HG02981 (cell line): ENCODE data around the gene CNGA1.
"Not testable (repeated sequence)": the region's sequence is repeated elsewhere in the genome, so short reads cannot be mapped to it uniquely, and the experiment has no call there.

Source experiments
- ATAC-seq: cut with Tn5 transposase; IDR thresholded peaks from one replicate; pipeline ENCODE4 v1.9.1; 2021; ENCODE audit warnings: mild to moderate bottlenecking, moderate library complexity; ENCODE audit not compliant: unreplicated experiment

CNGA1 gene

DNA sequence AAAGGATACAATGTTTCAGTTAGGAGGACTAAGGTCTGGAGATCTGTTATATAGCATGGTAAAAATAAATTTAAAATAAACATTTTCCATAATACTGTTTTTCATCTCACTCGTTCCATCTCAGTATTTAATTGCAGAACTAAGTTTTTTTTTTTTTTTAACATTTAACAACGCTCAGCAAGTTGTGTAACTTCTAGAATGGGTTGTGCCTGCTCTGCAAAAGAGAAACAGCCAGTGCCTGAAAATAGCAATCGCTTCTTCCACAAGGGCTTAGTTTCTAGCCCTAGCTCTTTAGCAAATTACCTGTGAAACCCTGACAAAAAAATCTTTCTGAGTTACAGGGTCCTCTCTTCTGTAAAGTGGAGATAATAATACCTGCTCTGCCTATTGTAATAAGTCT, 41.9 kb downstream of the CNGA1 start:
- no peak for ATAC-seq

DNA sequence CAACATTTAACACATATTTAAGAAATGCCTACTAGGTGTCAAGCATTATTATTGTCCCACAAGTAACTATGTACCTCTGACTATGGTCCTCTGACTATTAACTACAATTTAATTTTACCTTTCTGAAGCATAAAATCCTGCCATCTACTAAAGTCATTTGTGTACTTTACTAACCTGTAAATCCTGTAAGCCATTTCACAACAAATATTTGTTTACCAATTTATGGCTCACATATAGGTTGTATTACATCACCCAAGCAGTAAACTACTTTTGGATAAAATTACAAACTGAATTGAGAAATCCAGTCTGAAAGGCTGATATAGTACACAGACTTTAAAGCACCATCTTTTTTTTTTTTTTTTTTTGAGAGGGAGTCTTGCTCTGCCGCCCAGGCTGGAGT, 43.8 kb downstream of the CNGA1 start:
- ATAC-seq = no peak

- ATAC-seq = peak; percentile 50
Observed at GRCh38 chr4:47972181-47972580, 44.3 kb downstream of the CNGA1 start.

DNA sequence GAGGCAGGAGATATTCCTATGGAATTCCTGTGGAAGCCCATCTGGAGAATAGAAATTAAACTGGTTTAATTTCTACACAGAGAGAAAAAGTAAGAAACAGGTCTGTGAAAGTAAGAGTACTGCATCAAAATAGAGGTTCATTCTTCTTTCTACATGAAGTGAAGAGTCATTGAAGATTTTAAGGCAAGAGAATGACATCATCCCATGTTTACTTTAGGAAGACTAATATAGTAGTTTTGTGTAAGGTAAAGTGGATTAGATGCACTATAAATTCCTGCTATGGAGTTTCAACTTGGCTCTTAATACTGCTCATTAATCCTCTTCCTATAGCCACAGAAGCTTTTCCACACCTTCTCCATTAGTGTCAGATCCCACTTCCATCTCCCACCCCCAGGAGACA, 47.6 kb downstream of the CNGA1 start:
- ATAC-seq = no peak

- ATAC-seq = no peak
Observed at GRCh38 chr4:47954677-47955076, 61.8 kb downstream of the CNGA1 start.

DNA sequence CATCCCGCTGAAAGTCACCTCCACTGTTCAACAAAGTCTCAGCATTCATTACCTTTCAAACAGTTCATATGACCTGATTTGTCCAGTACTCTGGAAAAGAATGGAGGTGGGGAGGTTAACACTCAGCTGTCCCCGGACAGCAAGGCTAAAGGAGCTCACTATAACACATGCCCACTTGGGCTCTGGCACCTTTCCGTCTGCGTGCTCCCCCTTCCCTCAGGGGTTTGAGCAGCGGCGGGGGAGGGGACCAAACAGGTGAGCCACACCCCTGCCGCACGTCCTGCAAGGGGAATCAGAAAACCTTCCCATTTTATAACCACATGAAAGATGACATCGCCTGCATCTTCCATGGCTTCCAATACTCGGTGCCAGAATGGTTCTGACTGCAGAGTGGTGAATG, 62.2 kb downstream of the CNGA1 start:
- ATAC-seq = no peak

- no peak for ATAC-seq
Observed at GRCh38 chr4:47945930-47946726, 70.4 kb downstream of the CNGA1 start.

DNA sequence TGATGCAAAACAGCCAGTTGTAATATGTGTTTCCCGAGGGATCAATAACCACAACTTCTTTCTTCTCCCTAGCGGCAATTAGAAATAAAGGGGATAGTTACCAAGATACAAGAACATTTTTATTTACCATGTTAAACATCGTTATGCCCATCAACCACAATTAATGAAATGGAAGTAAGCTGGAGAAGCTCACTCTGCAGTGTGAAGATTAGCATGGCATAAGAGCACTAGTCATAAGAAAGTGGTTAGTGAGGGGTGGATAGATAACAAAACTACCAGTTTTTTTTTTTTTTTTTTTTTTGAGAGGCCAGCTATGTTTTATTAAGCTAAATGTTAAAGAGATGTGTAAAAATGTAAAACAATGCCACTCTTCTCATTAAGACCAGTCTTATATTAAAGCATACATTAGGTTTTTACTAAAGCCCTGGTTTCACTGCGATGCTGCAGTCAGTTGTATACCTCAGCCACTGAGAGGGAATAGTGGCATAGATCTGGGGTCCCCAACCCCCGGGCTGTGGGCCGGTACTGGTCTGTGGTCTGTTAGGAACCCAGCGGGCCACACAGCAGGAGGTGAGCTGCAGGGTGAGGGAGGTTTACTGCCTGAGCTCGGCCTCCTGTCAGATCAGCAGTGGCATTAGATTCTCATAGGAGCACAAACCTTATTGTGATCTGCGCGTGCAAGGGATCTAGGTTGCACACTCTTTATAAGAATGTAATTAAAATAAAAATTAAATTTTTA, 74.2 kb downstream of the CNGA1 start:
- no peak for ATAC-seq

GRCh38 chr4:47939456-47939855, 77.0 kb downstream of the CNGA1 start:
- no peak for ATAC-seq

DNA sequence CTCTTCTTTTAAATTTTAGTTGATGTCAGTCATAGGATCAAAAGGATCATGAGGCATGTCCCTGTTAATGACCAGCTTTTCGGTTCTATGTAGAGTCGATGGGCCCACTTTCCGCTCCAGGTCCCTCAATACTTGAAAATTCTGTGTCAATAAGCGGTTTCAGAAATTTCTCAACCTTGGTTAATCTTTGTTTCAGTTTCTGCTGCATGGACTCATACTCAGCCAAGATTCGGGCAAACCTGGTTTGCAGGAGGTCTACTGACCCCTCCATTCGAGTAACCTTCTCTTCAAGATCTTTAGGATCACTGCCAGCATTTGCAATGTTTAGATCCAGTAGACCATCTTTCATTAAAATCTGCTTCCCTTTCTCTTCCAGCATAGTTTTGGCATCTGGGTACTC, 80.1 kb downstream of the CNGA1 start:
- no peak for ATAC-seq

DNA sequence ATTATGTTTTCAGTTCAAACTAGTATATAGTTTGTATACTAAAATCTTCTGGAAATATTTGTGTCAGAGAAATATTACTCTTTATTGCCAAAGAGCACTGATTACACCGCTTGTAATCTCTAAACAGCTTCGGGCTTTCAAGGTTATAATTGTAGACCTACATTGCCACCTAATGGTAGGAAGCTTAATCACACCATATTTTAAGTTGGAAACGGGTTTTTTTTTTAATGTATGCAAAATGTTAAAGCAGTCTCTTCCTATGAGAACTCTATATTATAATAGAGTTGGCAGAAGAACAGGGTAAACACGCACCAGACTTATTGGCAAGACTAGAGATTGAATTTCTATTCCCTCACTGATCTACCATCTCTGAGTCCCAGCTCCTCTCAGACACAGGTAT, 82.6 kb downstream of the CNGA1 start:
- ATAC-seq = peak; percentile 66

GRCh38 chr4:47930971-47931804, 85.3 kb downstream of the CNGA1 start:
- ATAC-seq = no peak

GRCh38 chr4:47929682-47930201, 86.7 kb downstream of the CNGA1 start:
- no peak for ATAC-seq

GRCh38 chr4:47926667-47927258, 89.7 kb downstream of the CNGA1 start:
- peak; percentile 96 for ATAC-seq

- ATAC-seq = not testable (repeated sequence)
Observed at GRCh38 chr4:47923261-47923608, 93.2 kb downstream of the CNGA1 start.

- not testable (repeated sequence) for ATAC-seq
Observed at GRCh38 chr4:47922436-47923260, 93.8 kb downstream of the CNGA1 start.

DNA sequence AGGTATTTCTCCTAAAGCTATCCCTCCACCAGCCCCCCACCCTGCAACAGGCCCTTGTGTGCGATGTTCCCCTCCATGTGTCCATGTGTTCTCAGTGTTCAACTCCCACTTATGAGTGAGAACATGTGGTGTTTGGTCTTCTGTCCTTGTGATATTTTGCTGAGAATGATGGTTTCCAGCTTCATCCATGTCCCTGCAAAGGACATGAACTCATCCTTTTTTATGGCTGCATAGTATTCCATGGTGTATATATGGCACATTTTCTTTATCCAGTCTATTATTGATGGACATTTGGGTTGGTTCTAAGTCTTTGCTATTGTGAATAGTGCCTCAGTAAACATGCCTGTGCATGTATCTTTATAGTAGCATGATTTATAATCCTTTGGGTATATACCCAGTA, 99.3 kb downstream of the CNGA1 start:
- ATAC-seq = not testable (repeated sequence)

- ATAC-seq = no peak
Observed at GRCh38 chr4:47915378-47915777, 101.1 kb downstream of the CNGA1 start.

- no peak for ATAC-seq
Observed at GRCh38 chr4:47914926-47915237, 101.6 kb downstream of the CNGA1 start.

DNA sequence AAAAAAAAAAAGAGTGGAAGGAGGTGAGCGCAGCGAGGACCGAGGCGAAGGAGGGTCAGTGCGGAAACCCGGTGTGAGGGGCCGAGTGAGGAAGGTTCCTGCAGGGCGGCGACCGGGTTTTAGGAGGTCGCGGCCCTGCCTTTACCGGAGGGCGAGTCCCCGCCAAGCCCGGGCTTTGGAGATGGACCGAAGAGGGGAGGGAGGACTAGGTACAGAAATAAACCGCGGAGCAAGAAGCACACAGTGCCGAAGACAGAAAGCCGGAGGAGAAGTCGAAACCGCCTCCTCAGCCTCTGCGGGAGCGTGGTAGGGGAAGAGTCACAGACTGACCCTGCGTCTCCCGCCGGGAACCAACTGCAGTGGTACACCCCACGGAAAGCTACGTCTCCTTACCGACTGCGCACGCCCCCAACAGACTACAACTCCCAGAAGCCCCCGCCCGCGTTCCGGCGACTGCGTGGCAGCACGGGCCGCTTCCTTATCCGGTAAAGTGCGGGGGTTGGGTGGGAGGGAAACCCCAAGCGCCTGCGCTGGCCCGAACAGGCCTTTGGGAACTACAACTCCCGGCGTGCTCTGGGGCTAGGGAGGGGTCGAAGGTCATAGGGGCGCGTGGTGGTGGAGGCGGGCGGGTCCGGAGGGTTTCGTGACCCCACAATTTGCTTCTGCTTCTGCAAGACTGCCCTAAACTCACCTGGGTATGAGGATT, 102.1 kb downstream of the CNGA1 start, which contains the start of gene NFXL1:
NFXL1 (minus strand) TSS at position 364 of the 706 bp plus-strand sequence. CDS start 380 bp downstream, outside the sequence.
- ATAC-seq = peak; percentile 98
